Neural crest cell (in vitro differentiated cells): Measurements from ENCODE around the gene ARHGEF10L. TPM values are rescaled to one million over a fixed set of nuclear protein-coding genes. Genes with fewer than 3 reads are reported as not detected.
A peak's percentile ranks its signal among the peaks of the same experiment; 100 is the strongest.

Experiments
- DNase-seq: peaks from one replicate; pipeline ENCODE4 v3.0.0; 2021; ENCODE audit warnings: low read depth, mixed read lengths, low spot score
- H3K27ac Mint-ChIP-seq: one replicate; pipeline ENCODE4 v1.8.0; 2021; ENCODE audit warnings: mild to moderate bottlenecking, mixed read lengths; ENCODE audit not compliant: unreplicated experiment
- H3K27me3 Mint-ChIP-seq: 2 replicates; pipeline ENCODE4 v1.8.0; 2021; ENCODE audit warnings: low read depth, mild to moderate bottlenecking, mixed read lengths
- H3K36me3 Mint-ChIP-seq: 2 replicates; pipeline ENCODE4 v1.8.0; 2021; ENCODE audit warnings: low read depth, mild to moderate bottlenecking, mixed read lengths
- H3K4me1 Mint-ChIP-seq: 2 replicates; pipeline ENCODE4 v1.8.0; 2021; ENCODE audit warnings: mixed read lengths
- H3K4me3 Mint-ChIP-seq: one replicate; pipeline ENCODE4 v1.8.0; 2021; ENCODE audit warnings: mild to moderate bottlenecking, mixed read lengths
- H3K9me3 Mint-ChIP-seq: 2 replicates; pipeline ENCODE4 v1.8.0; 2021; ENCODE audit warnings: mixed read lengths
- CTCF ChIP-seq: fragments of 200-600 bp; sonication (generic); conservative IDR thresholded peaks from 2 replicates; pipeline ENCODE4 v1.5.0; 2021; ENCODE audit warnings: antibody characterized with exemption, mild to moderate bottlenecking
- total RNA-seq: library from RNA; stranded (reverse); gene quantifications from 2 replicates; pipeline ENCODE4 v1.2.1, GENCODE V29; 2021

Gene ARHGEF10L
- total RNA-seq, 1 donor from 2014 or later, result 22.2 TPM

DNA sequence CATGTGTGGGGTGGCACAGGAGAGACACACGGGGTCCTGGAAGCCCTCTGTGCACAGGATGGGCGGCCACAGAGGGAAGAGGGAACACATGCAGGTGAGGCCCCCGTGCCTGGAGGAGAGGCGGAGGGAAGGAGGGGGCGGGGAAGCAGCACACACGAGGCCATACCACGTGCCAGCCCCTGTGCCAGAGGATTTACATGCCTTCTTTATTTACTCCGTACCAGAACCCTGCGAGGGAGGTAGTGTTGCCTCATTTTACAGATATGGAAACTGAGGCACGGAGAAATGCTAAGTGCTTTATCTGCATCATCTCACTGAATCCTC lies 56.1 kb downstream of the ARHGEF10L start:
- DNase-seq, result no peak
- H3K4me3 Mint-ChIP-seq, result no peak overlapping the region
- no peak for TF ChIP-seq CTCF
- H3K27ac Mint-ChIP-seq, result no peak overlapping the region
- H3K36me3 Mint-ChIP-seq, result no peaks in the 10 kb centered on the region
- H3K4me1 Mint-ChIP-seq, result peaks cover 11% of the 10 kb centered on the region
- H3K27me3 Mint-ChIP-seq, result no peaks in the 10 kb centered on the region
- no peaks in the 10 kb centered on the region for H3K9me3 Mint-ChIP-seq

DNA sequence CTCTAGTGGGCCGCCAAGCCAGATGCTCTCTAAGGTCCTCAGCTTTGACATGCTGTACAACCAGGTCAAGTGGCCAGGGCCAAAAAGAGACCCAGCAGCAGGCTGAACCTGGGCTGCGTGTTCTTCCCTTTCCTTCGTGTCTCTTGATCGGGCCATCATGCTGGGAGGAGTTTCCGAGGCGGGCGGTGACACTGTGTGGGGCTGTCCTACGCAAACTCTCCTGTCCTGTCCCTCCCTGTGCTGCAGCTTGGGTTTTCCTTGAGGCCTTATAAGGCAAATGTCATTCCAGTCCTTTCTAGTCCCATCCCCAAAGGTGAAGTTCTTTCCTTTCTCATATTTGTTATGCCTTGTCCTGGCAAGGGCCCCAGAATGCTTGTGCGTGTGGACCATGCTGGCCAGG lies 56.7 kb downstream of the ARHGEF10L start:
- no peaks in the 10 kb centered on the region for H3K36me3 Mint-ChIP-seq
- no peak for DNase-seq
- TF ChIP-seq CTCF, result no peak
- no peaks in the 10 kb centered on the region for H3K9me3 Mint-ChIP-seq
- H3K27me3 Mint-ChIP-seq, result no peaks in the 10 kb centered on the region
- peaks cover 11% of the 10 kb centered on the region for H3K4me1 Mint-ChIP-seq
- no peak overlapping the region for H3K27ac Mint-ChIP-seq
- no peak overlapping the region for H3K4me3 Mint-ChIP-seq

DNA sequence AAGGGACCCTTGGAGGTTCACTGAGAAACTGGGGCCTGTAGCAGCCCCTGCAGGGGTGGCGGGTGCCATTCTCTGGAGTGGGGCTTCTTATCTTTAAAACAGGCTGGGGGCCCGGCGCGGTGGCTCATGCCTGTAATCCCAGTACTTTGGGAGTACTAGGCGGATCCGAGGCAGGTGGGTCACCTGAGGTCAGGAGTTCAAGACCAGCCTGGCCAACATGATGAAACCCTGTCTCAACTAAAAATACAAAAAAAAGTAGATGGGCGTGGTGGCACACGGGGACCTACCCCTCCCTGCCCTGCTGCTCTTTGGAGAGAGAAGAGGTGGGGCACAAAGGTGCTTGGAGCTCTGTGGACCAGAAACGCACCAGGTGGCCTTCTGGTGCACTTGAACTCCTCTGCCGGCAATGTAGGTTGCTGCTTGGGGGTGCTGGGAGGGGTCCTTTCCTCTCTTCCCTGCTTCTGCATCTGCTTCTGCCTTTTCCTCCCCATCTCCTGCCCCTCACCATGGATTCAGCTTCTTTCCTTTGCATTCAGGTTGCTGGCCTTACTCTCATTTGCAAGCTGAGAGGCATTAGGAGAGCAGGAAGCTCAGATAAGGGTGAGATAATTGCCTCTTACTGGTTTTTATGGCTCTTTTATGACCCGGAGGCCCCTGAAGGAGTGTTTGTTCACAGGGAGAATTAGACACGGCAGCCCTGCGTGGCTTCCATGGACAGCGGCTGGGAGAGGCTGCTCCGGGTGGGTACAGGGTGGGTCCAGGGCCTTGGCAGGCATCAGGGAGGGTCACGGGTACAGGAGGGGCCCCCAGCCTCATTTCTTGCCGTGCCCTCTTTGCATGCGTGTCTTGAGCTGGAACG lies 57.4 kb downstream of the ARHGEF10L start:
- H3K9me3 Mint-ChIP-seq, result no peaks in the 10 kb centered on the region
- no peak for DNase-seq
- no peak overlapping the region for H3K27ac Mint-ChIP-seq
- no peaks in the 10 kb centered on the region for H3K36me3 Mint-ChIP-seq
- H3K4me3 Mint-ChIP-seq, result peak overlapping the region; percentile 6
- no peaks in the 10 kb centered on the region for H3K27me3 Mint-ChIP-seq
- TF ChIP-seq CTCF, result no peak
- H3K4me1 Mint-ChIP-seq, result peaks cover 11% of the 10 kb centered on the region

DNA sequence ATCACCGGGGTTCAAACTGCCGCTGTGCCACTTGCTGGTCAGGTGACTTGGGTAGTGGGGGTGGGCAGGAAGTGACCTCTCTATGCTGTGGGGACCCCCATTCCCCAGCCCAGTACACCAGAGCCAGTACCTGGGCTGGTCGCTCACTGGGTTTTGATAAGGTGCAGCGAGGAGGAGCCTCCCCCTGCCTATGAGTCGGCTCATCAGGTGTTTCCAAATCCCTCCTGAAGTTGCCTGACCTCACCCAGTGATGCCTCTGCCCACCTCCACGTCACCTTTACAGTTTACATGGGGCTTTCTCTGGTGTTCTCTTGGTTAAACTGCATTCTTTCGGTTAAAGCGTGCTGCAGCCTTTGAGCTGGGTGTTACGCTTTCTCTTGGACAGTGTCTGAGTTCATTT lies 58.2 kb downstream of the ARHGEF10L start:
- Mint-ChIP-seq H3K27me3 (no peaks in the 10 kb centered on the region), H3K27ac (no peak overlapping the region), H3K4me3 (no peak overlapping the region), H3K4me1 (peaks cover 11% of the 10 kb centered on the region), H3K9me3 (no peaks in the 10 kb centered on the region), H3K36me3 (no peaks in the 10 kb centered on the region)
- no peak for DNase-seq
- TF ChIP-seq CTCF, result no peak

- no peak for DNase-seq
- H3K27me3 Mint-ChIP-seq, result no peaks in the 10 kb centered on the region
- H3K9me3 Mint-ChIP-seq, result no peaks in the 10 kb centered on the region
- no peak overlapping the region for H3K27ac Mint-ChIP-seq
- H3K4me1 Mint-ChIP-seq, result peaks cover 11% of the 10 kb centered on the region
- TF ChIP-seq CTCF, result no peak
- H3K36me3 Mint-ChIP-seq, result no peaks in the 10 kb centered on the region
- no peak overlapping the region for H3K4me3 Mint-ChIP-seq
Measured at GRCh38 chr1:17598251-17598650, 58.8 kb downstream of the ARHGEF10L start.
